HL-60/S4 treated with retinoic acid at 250 ng/mL for 4 days and 3 days (cell line): ENCODE data around the gene TRIP12.
"Not testable (repeated sequence)": the region's sequence is repeated elsewhere in the genome, so short reads cannot be mapped to it uniquely, and the experiment has no call there.

Experiments used
- in situ Hi-C: fragments of 300-500 bp; cut with MboI; formaldehyde crosslinking; loops from 2 replicates; pipeline ENCODE4 v1.7.0; 2022; ENCODE audit warnings: low sequenced_read_pairs

The TRIP12 gene

DNA sequence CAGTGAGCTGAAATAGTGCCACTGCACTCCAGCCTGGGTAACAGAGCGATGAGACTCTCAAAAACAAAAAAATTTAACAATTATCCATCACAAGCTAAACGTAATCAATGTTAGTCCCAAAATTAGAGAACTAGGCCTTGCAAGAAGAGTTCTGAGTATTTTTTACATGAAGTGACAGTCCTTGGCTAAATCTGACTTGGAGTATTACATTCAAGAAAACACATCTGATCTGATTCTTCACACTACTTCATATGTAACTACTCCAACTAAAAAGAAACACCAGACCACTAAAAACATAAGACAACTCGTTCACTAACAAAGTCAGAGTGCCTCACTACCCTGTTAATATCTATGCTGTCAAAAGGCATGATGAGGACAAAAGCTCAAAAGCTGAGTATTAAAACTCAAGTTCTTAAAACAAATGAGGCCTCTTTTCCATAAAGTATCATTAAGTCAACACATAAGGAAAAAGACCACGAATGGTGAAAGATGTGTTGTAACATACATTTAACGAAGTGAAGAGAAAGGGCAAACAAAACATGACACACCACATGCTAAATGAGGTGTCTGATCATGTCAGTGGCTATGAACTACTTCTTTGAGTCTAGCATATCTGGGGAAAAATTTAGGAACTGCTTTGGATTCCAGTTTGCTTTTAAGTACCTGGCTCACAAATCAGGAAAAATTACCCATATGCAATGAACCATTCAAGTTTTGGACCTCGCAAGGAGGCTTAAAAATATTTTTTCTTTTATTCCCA, 42.4 kb downstream of the TRIP12 start:
- in situ Hi-C loops: no loop called here

DNA sequence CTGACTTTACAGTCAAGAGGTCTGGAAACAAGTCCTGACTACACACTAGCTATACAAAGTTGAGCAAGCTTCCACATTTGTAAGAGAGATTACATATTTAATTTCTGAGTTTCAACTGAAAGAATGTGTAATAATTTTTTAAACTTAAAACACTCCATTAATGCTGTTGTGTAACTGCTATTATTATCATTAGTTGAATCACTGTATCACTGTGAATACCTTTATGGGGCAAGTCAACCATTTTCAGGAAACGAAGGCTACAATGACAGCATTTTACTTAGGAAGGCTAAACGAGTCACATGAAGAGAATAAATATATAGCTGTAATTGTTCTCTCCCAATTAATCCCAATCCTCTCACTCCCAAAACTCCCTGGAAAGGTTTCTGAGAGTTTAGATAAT, 46.3 kb downstream of the TRIP12 start:
- in situ Hi-C loops: no loop called here

DNA sequence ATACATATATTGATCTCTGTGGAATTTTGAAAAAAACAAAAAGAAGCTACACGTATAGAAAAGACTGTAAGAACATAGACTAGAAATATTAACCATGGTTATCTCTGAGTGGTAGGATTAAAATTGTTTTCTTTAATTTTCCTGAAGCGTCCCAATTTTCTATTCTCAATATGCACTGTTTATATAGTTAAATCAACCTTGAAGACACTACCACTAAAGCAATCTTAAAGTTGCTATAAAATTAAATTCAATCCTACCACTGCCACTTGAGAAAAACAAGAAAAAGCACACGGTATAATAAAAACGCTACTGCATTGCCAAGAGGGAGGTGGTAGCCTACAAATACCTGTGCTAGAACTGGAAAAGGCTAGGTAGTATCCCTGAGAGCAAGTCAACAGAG, 47.2 kb downstream of the TRIP12 start:
- in situ Hi-C loops: no loop called here

DNA sequence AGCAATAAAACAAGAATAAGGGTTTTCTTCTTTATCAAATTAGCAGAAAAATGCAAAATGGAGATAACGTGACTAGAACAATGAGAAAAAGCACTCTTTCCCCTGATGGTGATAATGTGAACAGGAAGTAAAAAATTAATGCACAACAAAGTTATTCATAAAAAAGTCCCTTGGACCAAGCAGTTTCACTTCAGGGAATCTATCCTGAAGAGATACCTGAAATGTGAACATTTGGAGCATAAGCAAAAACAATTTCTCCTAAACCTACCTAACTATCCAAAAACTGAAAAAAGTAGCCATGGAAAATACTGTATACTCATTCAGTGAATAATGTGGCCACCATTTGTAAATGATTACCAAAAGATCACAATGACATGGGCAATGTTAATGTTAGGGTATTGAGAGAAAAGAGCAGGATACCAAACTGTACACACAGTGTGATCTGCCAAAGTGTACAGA, 48.7 kb downstream of the TRIP12 start:
- in situ Hi-C loops: no loop called here

DNA sequence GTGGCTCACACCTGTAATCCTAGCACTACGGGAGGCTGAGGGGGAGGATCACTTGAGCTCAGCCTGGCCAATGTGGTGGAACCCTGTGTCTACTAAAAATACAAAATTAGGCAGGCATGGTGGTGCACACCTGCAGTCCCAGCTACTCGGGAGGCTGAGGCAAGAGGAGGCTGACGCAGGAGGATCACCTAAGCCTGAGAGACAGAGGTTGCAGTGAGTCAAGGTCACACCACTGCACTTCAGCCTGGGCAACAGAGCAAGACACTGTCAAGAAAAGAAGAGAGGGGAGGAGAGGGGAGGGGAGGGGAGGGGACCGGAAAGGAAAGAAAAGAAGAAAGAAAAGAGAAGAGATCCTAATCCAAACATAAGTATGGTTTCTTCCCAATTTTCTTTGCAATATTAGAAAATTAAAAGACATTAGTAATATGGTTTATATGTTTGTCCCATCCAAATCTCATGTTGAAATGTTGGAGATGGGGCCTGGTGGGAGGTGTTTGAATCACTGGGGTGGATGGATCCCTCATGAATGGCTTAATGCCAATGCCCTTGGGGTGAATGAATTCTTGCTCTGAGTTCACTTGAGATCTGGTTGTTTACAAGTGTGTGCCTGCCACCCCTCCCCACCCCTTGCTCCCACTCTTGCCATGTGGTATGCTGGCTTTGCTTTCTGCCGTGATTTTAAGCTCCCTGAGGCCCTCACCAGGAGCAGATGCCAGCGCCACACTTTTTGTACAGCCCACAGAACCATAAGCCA, 50.7 kb downstream of the TRIP12 start:
- in situ Hi-C loops: no loop called here

DNA sequence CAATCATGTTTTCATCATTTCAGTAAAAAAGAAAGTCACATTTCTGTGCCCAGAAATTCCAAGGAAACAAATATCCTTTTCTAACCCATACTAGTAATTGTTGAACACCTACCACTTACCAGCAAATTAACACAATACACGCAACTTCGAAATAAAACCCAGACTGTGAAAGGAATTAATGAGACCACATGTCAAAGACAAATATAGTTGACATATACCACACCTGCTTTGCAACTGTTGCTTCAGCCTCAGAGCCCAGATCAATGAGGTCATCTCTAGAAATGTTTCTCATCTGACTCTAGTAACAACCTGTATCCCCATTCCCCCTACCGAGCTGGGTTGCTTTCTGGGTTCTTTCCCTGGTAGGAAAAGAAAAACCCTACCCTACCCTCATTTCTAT, 52.6 kb downstream of the TRIP12 start:
- in situ Hi-C loops: no loop called here

DNA sequence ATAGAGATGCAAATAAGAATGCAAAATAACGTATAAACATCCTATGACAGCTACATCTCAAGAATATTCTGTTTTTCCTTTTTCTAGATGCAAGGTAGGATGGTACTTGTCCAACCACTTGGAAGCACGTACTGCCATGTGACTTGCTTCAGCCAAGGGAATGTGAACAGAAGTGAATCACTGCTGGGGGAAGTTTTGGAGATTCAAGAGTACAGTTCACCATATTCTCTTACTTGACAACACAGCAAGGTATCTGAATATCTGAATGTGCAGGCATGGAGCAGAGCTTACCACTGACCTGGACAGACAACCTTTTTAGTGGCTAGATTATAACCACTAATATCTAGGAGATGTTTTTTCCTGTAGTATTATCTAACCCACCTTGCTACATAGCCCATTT, 53.0 kb downstream of the TRIP12 start:
- in situ Hi-C loops: no loop called here

DNA sequence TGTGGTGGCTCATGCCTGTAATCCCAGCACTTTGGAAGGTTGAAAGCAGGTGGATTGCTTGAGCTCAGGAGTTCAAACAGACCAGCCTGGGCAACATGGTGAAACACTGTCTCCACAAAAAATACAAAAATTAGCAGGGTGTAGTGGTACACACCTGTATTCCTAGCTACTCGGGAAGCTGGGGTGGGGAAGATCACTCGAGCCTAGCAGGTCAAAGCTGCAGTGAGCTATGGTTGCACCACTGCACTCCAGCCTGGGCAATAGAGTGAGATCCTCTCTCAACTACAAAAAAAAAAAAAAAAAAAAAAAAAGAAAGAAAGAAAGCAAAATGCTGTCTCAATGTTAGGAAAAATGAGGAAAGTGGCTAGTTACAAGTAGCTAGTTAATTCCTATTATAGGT, 56.8 kb downstream of the TRIP12 start:
- in situ Hi-C loops: no loop called here

DNA sequence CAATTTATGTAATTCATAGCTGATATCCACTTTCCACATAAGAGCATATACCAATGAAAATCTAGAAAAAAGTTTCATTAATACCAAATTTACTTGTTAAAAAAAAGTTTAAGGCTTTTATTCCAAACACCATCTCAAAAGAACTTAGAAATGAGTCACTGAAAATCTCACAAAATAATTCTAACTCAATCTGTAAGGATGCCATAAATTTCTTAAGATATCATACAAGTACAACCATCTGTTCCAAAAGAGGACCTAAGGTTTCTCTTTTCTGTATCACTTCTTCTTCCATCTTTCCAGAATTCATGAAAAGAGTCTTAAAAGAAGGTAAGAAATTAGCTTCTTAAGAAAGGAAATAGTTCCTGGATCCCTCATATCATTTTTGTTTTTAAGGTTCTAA, 60.4 kb downstream of the TRIP12 start:
- in situ Hi-C loops: no loop called here

DNA sequence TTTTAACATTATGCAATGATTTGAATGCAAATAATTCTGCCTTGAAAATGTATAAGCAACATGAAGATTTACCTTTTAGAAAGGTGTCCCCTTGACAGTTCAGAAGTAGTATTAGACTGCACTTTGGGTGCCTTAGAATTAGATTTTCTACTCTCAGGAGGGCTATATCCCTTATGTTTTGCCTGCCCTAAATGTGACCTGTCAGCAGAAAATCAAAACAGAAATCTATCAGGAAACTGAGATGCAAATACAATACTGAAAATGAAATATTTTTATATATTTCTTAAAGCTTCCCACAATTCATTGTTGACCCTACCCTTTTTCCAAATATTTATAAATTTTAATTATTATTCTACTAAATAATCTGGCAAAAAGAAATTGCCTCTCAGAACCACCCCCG, 61.5 kb downstream of the TRIP12 start:
- in situ Hi-C loops: no loop called here

DNA sequence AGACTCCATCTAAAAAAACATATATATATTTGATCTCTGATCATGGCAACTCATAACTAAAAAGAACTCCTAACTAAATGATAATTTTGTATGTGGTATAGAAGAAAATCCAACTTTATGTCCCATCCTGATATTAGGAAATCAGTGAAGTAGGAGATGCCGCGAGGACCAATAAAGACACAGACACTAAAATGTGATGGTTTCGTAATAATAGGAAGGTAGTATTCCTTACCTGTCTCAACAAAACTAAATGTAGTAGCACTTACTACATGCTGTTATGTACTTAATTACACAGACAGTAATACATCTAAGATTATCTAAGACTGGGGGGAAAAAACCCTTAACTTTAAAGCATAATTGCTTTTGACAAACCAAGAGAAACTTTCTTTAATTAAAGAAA, 63.5 kb downstream of the TRIP12 start:
- in situ Hi-C loops: no loop called here

DNA sequence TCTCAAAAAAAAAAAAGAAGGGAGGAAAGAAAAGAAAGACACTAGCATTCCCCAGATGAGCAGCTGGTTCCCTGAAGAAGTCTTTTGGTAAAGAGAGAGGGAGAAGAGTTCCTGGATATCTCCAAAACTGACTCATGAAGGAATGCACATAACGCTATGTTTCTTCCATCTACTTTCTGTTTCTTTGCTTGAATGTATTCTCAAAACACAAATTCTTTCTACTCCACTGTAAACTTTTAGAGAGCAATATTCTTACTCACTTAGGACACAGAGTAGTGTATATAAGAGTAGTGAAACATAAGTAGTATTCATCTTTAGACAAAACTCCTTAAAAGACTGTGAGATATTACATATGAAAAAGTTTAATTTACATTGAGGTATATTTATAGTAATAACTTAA, 64.2 kb downstream of the TRIP12 start:
- in situ Hi-C loops: no loop called here

DNA sequence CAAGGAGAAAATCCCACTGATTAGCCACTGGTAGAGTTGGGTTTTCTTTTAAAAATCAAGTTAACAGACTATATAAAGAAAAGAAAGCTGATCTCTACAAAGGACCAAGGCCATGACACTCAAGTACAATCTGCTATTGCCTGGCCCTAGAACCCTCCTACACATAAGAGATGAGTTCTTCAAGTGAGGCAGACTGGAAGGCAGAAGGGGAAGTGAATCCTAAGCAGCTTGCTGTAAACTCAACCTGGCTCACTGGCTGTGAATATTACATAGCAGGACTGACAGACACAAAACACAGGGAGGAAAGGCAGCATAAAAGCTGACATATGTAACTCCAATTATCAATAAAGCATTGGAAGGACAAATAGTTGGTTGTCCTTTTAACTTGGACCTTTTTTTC, 65.4 kb downstream of the TRIP12 start:
- in situ Hi-C loops: no loop called here

DNA sequence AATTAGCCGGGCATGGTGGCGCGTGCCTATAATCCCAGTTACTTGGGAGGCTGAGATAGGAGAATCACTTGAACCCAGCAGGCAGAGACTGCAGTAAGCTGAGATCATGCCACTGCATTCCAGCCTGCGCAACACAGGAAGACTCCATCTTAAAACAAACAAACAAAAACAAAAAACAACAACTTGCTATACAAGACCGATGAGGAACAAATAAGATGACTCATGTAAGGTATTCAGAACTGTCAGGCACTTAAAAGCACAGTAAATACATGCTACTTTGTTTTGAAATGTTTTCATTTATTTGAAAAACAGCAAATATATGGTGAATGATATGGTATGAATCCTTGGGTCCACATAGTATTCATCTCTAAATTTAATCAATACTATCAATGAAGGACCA, 66.7 kb downstream of the TRIP12 start:
- in situ Hi-C loops: no loop called here

DNA sequence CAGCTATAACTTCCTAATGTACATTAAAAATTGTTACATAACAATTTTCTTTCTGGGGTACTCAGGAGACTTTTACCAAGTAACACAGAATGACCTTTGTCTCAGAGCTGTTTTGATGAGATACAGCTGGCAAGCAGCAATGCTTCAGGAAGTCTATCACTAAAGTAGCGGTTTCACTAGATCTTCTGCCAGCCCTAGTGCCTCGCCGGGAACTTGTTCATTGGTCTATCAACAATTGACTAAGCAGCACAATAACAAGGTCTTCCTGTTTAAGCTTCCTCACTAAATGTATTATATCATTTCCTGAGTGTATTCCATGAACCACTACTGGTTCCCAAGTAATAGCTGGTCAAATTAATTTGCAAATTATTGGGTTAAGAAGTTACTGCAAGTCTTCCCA, 69.2 kb downstream of the TRIP12 start:
- in situ Hi-C loops: no loop called here

DNA sequence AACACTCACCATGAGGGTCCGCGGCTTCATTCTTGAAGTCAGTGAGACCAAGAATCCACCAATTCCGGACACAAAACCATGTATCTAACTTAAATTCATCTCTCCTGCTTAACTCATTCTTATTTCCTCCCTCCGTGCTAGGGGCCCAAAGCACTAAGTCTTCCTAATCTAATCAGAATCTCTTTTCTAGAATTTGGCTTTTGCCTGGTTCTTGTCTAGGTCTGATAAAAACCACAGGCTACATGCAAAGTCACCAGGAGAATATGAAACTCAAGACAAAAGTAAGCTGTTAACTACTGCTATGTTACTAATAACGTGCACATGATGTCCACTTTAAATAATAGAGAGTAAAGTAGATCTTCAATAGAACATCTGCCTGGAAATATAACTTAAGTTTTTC, 69.9 kb downstream of the TRIP12 start:
- in situ Hi-C loops: no loop called here

DNA sequence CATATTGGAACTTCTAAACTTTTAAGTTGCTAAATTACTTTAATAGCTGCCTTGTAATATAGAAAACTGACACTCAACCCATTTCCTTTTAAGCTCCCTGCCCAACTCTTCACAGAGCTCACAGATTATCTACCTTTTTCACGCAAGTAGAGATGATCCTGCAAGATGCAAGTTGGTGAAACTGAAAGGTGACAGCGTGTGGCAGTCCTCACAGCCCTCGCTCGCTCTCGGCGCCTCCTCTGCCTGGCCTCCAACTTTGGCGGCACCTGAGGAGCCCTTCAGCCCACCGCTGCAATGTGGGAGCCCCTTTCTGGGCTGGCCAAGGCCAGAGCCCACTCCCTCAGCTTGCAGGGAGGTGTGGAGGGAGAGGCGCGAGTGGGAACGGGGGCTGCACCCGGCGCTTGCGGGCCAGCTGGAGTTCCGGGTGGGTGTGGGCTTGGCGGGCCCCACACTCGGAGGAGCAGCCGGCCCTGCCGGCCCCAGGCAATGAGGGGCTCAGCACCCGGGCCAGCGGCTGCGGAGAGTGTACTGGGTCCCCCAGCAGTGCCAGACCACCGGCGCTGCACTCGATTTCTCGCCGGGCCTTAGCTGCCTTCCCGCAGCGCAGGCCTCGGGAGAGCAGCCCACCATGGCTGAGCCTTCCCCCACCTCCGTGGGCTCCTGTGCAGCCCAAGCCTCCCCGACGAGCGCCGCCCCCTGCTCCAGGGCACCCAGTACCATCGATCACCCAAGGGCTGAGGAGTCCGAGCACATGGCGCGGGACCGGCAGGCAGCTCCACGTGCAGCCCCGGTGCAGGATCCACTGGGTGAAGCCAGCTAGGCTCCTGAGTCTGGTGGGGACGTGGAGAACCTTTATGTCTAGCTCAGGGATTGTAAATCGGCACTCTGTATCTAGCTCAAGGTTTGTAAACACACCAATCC, 71.2 kb downstream of the TRIP12 start:
- in situ Hi-C loops: not testable (repeated sequence)

DNA sequence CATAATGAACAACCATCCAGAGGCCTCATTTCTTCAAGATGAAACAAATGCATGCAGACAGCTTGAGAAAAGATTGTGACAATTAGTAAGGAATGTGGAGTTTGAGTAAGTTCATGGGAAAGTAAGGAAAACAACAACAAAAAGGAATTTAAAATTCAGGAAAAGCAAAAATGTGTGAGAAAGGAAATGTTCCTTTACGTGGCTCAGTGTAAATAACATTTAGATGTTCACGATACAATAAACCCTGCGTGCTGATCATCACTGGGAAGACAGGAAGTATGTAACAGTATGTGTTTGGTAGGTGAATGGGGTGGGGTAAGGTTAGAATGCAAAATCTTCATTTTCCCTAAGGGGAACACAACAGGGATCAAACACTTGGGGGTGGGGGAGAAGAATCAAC, 72.7 kb downstream of the TRIP12 start:
- in situ Hi-C loops: no loop called here

DNA sequence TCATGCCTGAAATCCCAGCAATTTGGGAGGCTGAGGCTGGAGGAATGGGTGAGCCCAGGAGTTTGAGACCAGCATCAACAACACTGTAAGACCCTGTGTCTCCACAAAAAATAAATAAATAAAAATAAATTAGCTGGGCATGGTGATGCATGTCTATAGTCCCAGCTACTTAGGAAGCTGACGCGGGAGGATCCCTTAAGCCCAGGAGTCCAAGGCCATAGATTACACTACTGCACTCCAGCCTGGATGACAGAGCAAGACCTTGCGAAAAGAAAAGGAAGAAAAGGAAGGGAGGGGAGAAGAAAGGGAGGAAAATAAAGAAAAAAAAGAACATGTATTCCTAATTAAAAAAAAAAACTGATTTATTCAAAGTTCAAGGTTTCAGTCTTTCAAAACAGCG, 78.2 kb downstream of the TRIP12 start:
- in situ Hi-C loops: no loop called here

DNA sequence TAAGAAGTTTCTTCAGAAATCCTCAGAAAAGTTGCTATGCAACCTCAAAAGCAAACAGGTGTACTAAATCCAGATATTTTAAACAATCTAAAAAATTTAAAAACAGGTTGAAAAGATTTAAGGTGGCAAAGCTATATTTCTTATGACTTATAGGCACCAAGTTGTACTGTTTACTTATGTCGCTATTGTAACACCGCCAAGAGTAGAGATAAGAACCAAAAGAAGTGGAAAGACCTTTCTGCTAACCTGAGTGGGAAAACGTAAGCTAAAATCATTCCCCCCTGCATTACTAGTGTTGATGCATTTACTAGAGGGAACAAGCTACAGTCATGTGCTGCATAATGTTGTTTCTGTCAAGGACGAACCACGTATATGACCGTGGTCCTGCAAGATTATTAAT, 83.1 kb downstream of the TRIP12 start:
- in situ Hi-C loops: no loop called here

DNA sequence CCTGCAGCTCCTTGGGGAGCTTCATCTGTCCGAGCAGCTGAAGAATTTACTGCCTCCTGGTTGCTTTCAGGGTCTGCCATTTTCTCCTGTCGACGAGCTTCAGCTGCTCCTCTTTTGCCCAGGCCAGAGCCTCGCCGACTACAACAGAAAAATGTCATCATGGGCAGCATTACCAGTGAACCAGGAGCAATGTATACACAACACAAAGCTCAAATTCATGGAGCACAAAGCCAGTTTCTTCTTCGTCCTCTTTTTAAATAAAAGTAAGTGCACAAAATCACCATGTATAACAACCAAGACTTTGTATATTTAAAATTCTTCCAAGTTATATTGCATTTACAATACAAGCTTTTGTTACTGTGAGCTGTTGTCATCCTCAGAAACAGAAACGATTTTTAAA, 85.0 kb downstream of the TRIP12 start:
- in situ Hi-C loops: no loop called here
